K562 (cell line): ENCODE measurements around the gene PSD2. TPM values are rescaled to one million over a fixed set of nuclear protein-coding genes. Genes with fewer than 3 reads are reported as not detected.

Experiments used
- DACH1 ChIP-seq: fragments of 450-650 bp; IDR thresholded peaks from 2 replicates; pipeline ENCODE4 v1.6.1; 2018; ENCODE audit not compliant: partially characterized antibody
- EGR1 ChIP-seq: fragments of 450-650 bp; conservative IDR thresholded peaks from 2 replicates; pipeline ENCODE4 v1.6.1; 2017; ENCODE audit warnings: mild to moderate bottlenecking
- HDAC3 ChIP-seq: fragments of 450-650 bp; IDR thresholded peaks from 2 replicates; pipeline ENCODE4 v1.6.1; 2018; ENCODE audit warnings: borderline replicate concordance, mild to moderate bottlenecking, moderate library complexity; ENCODE audit not compliant: partially characterized antibody
- HNRNPLL ChIP-seq: fragments of 200-400 bp; formaldehyde crosslinking; IDR thresholded peaks from 2 replicates; pipeline ENCODE4 v1.6.1; 2017; ENCODE audit warnings: low read length, low read depth, mild to moderate bottlenecking; ENCODE audit not compliant: poor library complexity, severe bottlenecking
- MXD1 ChIP-seq: fragments of 250-450 bp; sonication (Bioruptor Pico); IDR thresholded peaks from 2 replicates; pipeline ENCODE4 v1.8.0; 2021; ENCODE audit warnings: borderline replicate concordance, mild to moderate bottlenecking, moderate library complexity; ENCODE audit not compliant: poor library complexity, severe bottlenecking
- NONO ChIP-seq, 2 experiments: fragments of 200-400 bp in 1 of 2; fragments of 450-650 bp in 1 of 2; formaldehyde crosslinking in 1 of 2; IDR thresholded peaks; 2 replicates each; pipeline ENCODE4 v1.6.1; 2017; ENCODE audit warnings: low read depth in 2 of 2, mild to moderate bottlenecking in 2 of 2, moderate library complexity in 2 of 2, low read length in 1 of 2
- POLR3A ChIP-seq: IDR thresholded peaks from 2 replicates; pipeline ENCODE4 v1.6.1; 2011; ENCODE audit warnings: borderline replicate concordance, mild to moderate bottlenecking, moderate library complexity; ENCODE audit not compliant: insufficient read length, insufficient read depth; ENCODE audit errors: extremely low read depth
- SP2 ChIP-seq: IDR thresholded peaks from 2 replicates; pipeline ENCODE4 v1.6.1; 2011; ENCODE audit warnings: mild to moderate bottlenecking, low read depth, low read length, moderate library complexity; ENCODE audit not compliant: poor library complexity, severe bottlenecking; ENCODE audit errors: extremely low read depth
- SREBF1 ChIP-seq: fragments of 150-350 bp; IDR thresholded peaks from 2 replicates; pipeline ENCODE4 v1.6.1; 2014; ENCODE audit warnings: antibody characterized with exemption, low read depth, low read length, borderline replicate concordance
- TRIM24 ChIP-seq, 2 experiments: fragments of 450-650 bp; IDR thresholded peaks; 2 replicates each; pipeline ENCODE4 v1.6.1; 2016
- YBX1 ChIP-seq: fragments of 450-650 bp; IDR thresholded peaks from 2 replicates; pipeline ENCODE4 v1.7.1; 2016; ENCODE audit warnings: mild to moderate bottlenecking
- ZBTB33 ChIP-seq: sonication (generic); formaldehyde crosslinking; IDR thresholded peaks from 2 replicates; pipeline ENCODE4 v1.8.1; 2023; ENCODE audit warnings: mild to moderate bottlenecking, missing genetic modification reagents
- ZNF140 ChIP-seq: fragments of 250-450 bp; sonication (Bioruptor Pico); IDR thresholded peaks from 2 replicates; pipeline ENCODE4 v1.8.0; 2021; ENCODE audit warnings: moderate library complexity, mild to moderate bottlenecking, inconsistent platforms
- ZNF146 ChIP-seq: IDR thresholded peaks from one replicate; pipeline ENCODE4 v1.6.1; 2018; ENCODE audit warnings: missing compliant biosample characterization; ENCODE audit not compliant: unreplicated experiment
- ZNF184 ChIP-seq: sonication (generic); formaldehyde crosslinking; IDR thresholded peaks from 2 replicates; pipeline ENCODE4 v1.5.0; 2020; ENCODE audit warnings: missing genetic modification reagents
- ZNF584 ChIP-seq: fragments of 200-800 bp; sonication (Bioruptor generic); IDR thresholded peaks from 2 replicates; pipeline ENCODE4 v1.6.1; 2016; ENCODE audit warnings: low read depth, mild to moderate bottlenecking, missing genetic modification characterization, missing compliant biosample characterization
- polyA plus RNA-seq, 8 experiments: library from polyadenylated mRNA; depleted of rRNA in 4 of 8; stranded (reverse) in 5 of 8; unstranded in 3 of 8; fragments of >200 nt; fragmentation: Nextera tagmentation in 2 of 8; fragmentation: Illumina TruSeq in 1 of 8; extraction: Ambion mirVana in 2 of 8; extraction: Trizol in 1 of 8; gene quantifications; 2 replicates each; pipeline versions ENCODE4 v1.2.1 to v1.2.3, GENCODE V29; 2011 to 2014; ENCODE audit warnings: inconsistent platforms in 1 of 8, missing spikeins in 1 of 8
- total RNA-seq, 7 experiments: library from RNA; depleted of rRNA in 6 of 7; stranded (reverse); fragments of >200 nt in 6 of 7; fragmentation: Illumina TruSeq in 2 of 7; extraction: Trizol in 2 of 7; gene quantifications; 2 replicates each; pipeline versions ENCODE4 v1.2.1 to v1.2.3, GENCODE V29; 2011 to 2021; ENCODE audit warnings: low replicate concordance in 1 of 7
- TF ChIP-seq, protein P1 (sequence below): fragments of 450-650 bp; IDR thresholded peaks from 2 replicates; pipeline ENCODE4 v1.6.1; 2016; ENCODE audit warnings: missing biosample characterization, missing genetic modification characterization
- TF ChIP-seq, protein P2 (sequence below): fragments of 450-650 bp; formaldehyde crosslinking; IDR thresholded peaks from 2 replicates; pipeline ENCODE4 v1.4.0; 2022; ENCODE audit warnings: missing genetic modification characterization
- TF ChIP-seq, protein P3 (sequence below): fragments of 450-650 bp; IDR thresholded peaks from 2 replicates; pipeline ENCODE4 v1.6.1; 2014; ENCODE audit warnings: low read depth, mild to moderate bottlenecking, moderate library complexity, borderline replicate concordance

The PSD2 gene
- total and polyA plus RNA-seq, 9 of the 15 experiments (the other 6 are each of a cell fraction or from before 2014, with no cell fraction given) = 0.01 to 0.09 (median 0.04) TPM; not detected in 4

- TF ChIP-seq MXD1 (CRISPR knock-in tag) (no peak), TRIM24 (IDR thresholded peaks at IDR 0.05) (no peak), ZNF584 (CRISPR knock-in tag) (no peak), HNRNPLL (no peak), YBX1 (no peak), ZNF184 (no peak), SREBF1 (no peak), ZNF146 (no peak), DACH1 (no peak), HDAC3 (no peak), POLR3A (no peak), SP2 (no peak), NONO (IDR thresholded peaks at IDR 0.05; ENCODE audit: low read depth in 2 of 2, low read length in 1 of 2) (no peak), EGR1 (peak; percentile 98), ZNF140 (CRISPR knock-in tag) (no peak), ZBTB33 (no peak)
- TF ChIP-seq, protein P1, sequence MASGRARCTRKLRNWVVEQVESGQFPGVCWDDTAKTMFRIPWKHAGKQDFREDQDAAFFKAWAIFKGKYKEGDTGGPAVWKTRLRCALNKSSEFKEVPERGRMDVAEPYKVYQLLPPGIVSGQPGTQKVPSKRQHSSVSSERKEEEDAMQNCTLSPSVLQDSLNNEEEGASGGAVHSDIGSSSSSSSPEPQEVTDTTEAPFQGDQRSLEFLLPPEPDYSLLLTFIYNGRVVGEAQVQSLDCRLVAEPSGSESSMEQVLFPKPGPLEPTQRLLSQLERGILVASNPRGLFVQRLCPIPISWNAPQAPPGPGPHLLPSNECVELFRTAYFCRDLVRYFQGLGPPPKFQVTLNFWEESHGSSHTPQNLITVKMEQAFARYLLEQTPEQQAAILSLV (tag) = no peak
- TF ChIP-seq, protein P2, sequence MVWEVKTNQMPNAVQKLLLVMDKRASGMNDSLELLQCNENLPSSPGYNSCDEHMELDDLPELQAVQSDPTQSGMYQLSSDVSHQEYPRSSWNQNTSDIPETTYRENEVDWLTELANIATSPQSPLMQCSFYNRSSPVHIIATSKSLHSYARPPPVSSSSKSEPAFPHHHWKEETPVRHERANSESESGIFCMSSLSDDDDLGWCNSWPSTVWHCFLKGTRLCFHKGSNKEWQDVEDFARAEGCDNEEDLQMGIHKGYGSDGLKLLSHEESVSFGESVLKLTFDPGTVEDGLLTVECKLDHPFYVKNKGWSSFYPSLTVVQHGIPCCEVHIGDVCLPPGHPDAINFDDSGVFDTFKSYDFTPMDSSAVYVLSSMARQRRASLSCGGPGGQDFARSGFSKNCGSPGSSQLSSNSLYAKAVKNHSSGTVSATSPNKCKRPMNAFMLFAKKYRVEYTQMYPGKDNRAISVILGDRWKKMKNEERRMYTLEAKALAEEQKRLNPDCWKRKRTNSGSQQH = no peak
- TF ChIP-seq, protein P3, sequence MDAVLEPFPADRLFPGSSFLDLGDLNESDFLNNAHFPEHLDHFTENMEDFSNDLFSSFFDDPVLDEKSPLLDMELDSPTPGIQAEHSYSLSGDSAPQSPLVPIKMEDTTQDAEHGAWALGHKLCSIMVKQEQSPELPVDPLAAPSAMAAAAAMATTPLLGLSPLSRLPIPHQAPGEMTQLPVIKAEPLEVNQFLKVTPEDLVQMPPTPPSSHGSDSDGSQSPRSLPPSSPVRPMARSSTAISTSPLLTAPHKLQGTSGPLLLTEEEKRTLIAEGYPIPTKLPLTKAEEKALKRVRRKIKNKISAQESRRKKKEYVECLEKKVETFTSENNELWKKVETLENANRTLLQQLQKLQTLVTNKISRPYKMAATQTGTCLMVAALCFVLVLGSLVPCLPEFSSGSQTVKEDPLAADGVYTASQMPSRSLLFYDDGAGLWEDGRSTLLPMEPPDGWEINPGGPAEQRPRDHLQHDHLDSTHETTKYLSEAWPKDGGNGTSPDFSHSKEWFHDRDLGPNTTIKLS = no peak
Measured at GRCh38 chr5:139747583-139748504, 47.8 kb upstream of the PSD2 start (continued).
